GM12873 (cell line): ENCODE measurements around the gene GLRX2.

Experiments
- TF ChIP-seq, protein P1 (sequence below): IDR thresholded peaks from 2 replicates; pipeline ENCODE4 v1.5.1; 2012; ENCODE audit warnings: low read depth, mild to moderate bottlenecking, moderate library complexity, low read length, control low read depth; ENCODE audit not compliant: insufficient read depth; ENCODE audit errors: missing control alignments

The GLRX2 gene

DNA sequence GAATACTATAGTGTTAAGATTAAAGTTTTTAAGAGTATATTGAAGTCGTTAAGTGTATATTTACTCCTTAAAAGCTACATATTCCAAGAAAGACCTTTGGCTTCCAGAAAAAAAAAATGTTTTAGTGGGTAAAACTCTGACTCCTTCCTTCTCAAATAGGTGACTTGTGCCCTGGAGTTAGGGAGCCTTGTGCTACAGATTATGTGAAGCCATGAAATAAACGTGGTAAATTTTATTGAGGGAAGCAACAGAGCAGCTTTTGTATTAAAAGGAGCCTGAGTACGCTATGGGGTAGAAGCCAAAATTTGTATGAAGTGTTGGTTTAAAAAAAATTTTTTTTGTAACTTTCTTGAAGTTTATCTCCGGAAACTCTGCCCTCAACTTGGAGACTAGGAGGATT, 44.8 kb downstream of the GLRX2 start:
- TF ChIP-seq, protein P1, sequence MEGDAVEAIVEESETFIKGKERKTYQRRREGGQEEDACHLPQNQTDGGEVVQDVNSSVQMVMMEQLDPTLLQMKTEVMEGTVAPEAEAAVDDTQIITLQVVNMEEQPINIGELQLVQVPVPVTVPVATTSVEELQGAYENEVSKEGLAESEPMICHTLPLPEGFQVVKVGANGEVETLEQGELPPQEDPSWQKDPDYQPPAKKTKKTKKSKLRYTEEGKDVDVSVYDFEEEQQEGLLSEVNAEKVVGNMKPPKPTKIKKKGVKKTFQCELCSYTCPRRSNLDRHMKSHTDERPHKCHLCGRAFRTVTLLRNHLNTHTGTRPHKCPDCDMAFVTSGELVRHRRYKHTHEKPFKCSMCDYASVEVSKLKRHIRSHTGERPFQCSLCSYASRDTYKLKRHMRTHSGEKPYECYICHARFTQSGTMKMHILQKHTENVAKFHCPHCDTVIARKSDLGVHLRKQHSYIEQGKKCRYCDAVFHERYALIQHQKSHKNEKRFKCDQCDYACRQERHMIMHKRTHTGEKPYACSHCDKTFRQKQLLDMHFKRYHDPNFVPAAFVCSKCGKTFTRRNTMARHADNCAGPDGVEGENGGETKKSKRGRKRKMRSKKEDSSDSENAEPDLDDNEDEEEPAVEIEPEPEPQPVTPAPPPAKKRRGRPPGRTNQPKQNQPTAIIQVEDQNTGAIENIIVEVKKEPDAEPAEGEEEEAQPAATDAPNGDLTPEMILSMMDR: no peak

DNA sequence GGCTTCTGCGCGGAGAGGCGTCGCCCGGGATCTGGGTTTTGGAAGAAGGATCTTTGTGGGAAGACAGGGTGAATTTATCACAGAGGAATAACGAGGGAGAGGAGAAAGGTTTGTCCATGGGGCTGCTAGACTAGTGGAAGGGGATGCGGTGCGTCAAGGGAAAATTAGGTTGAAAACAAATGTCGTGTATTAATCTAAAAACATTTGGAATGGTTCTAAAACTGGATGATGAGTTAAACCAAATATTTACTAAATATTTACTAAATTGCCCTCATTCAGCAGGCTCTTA, 45.2 kb downstream of the GLRX2 start:
- TF ChIP-seq, protein P1: no peak

DNA sequence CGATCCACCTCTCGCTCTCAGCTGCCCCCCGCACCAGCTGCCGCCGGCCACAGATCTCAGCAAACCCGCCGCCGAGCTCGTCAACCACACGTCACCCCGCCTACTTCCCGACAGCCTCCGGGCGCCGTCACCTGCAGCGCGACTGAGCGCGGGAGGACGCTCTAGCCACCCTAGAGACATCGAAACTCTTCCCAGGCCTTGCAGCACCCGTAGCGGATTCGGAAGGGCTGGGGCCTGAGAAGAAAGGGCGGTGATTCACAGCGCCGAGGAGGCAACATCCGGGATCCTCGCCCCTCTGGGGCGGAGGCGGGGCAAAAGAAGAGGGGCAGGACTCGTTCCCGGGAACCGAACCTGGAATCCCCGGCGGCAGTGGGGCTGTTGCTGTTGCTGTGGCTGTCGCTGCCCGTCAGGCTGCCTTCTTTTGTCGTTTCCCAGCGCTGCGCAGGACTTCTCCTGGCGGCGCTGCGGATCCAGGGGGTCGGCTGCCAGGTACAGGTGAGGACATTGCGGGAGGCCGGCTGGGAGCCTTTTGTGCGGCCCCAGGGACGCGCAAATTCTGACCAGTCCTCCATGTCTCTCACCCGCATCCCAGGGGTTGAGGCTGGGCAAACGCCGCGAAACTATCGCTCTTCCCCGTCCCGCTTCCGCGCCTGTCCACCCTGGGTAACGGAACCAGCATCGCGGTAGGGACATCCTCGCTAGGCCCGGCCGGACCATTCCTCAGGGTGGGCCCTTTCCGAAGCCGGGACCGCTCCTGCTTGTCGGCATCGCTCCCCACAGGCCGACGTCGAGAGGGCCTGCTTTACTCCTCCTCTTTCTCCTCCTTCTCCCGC, 45.7 kb downstream of the GLRX2 start, which contains the start of the genes RO60 and UCHL5:
TSS of gene RO60 (plus strand) at position 331 of the 833 bp plus-strand sequence. CDS start 9,443 bp downstream, outside the sequence.
TSS of gene UCHL5 (minus strand) at position 79 of the 833 bp plus-strand sequence. CDS start 100 bp downstream, outside the sequence.
- TF ChIP-seq, protein P1: peak; percentile 3

DNA sequence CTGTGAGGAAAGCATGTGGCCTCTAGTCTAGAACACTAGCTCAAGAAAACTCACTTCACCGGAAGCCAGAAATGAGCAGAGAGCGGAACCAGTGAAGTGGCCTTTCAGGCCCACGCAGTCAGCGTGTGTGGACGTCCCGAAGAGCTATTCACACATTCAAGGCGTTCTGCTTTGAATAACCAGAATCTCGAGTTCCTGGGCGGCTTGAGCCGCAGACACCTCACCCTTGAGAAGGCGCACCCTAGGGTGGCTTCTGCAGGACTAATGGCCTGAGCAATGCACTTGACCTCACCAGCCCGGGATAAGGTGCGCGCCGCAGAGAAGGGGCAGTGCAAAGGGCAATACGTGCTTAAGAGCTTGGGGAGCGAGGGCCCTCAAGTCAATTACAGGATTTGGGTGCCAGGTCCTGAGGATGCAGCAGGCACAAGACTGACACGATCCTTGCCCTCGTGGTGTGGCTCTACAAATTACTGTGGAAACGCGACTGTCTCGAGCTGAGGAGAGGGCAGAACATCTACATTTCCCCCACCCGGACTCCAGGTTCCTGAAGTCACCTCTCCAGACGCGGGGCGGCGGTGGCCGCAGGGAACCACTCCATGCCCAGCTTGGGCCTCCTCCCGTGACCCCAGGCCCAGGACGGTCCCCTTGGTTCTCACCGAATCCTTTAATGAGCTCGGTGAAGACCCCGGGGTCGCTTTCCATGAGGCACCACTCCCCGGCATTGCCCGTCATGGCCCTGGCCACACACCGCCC, 46.5 kb downstream of the GLRX2 start:
- TF ChIP-seq, protein P1: no peak

DNA sequence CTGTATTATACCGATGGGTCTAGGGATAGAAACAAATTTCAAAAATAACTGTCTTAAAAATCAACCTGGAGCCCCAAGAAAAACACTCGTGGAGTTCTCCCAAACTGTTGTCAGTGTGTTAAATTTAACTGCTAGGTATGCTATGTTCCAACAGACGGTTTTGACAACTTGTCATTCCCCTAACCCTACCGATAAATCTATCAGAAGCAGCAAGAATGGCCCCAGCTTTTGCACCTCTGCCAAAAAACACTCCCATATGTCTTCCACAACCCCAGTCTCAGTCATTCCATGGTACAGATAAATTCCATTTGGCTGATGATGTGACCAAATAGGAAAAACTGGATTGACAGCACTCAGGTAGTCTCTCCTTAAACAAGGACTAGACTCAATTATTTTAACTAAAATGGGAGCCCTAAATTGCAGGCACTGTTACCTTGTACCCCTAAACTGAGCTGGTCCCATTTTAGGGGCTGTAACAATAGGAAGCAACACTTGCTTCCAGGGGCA, 51.0 kb downstream of the GLRX2 start:
- TF ChIP-seq, protein P1: no peak
